GM21619 (cell line): ENCODE results near the gene SGCD.

Experiments used
- ATAC-seq: cut with Tn5 transposase; IDR thresholded peaks from one replicate; pipeline ENCODE4 v1.9.1; 2021; ENCODE audit not compliant: unreplicated experiment

The SGCD gene

DNA sequence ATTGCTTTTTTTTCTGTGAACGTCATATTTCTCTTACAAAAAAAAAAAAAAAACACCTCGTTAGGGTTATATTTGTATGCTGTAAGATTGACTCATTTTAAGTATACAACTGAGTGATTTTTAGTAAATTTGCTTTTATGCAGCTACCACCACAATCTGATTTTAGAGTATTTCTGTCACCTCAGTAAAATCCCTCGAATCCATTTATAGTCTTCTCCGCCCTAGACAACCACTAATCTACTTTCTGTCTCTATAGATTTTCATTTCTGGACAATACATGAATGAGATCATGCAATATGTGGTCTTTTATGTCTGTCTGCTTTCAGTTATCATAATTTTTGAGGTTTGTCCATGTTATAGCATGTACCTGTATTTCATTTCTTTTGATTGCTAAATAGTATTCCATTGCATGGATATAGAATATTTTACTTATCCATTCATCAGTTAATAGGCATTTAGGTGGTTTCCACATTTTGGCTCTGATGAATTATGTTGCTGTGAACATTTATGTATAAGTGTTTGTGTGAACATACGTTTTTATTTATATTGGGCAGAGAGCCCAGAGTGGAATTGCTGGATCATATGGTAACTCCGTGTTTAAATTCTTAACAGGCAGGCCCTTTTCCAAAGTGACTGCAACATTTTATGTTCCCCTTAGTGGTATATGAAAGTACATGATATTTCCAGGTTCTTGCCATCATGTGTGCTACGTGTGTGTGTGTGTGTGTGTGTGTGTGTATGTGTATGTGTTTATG, 171.4 kb downstream of the SGCD start:
- no peak for ATAC-seq

DNA sequence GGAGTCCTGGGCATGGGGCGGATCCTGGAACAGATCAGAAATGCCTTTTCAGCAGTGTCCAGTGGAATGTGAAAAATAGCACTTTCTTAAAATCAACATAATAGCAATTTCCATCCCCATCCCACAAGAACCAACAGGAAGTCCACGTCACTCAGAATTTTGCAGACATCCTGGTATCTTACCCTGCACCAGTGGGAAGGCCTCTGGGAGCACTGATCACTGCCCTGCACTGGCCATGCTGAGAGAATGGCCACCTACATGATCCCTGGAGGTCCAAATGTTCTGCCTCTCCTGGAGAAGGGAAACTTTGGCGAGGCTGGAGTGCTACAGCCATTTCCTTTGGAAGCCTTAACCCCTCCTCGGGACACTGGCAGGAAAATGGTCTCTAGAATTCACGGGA, 173.8 kb downstream of the SGCD start:
- ATAC-seq = no peak

DNA sequence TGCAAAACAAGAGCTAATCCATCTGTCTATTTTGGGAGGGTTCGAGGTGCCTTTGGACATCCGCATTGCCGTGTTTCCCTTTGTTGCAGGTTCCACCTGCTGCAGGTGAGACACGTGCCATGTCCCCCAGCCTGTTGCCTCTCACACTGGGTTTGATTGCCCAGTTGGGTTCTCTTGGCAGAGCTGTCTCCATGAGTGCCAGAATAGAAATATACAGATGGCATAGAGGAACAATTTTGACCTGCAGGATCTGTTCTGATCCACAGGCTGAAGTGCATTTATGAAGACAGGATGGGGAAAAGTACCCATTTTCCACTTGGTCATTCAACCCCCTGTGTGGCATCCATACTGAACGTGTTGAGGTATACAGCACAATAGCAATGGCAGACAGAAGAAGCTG, 178.1 kb downstream of the SGCD start:
- ATAC-seq = no peak

DNA sequence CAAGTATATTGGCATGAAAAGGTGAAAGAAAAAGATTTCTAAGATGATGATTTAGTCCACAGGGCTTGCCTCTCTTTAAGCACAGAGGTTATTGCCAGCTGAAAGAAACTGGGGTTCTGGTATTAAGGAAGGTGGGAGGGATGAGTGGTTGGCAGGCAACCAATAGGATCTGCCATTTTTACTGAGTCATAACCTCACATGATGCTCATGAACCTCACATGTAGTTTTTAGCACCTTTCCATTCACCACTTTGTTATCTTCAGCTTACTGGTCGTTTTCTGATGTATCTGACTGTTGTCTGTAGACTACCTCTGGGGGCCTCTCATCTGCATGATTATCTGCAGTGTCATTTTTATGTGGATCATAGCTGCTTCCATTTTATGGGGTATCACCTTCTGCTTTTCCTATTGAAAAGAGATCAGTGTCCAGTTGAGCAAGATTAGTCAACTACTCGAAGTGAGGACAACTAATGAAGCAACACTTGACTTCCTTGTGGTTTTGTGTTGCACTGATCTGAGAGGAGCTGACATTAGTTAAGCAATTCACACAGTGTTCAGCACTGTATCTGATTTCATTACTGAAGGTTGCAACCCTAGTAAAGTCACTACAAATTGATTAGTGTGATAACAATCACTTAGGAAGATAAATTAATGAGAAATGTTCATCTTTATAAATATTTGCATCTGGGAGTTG, 186.3 kb downstream of the SGCD start:
- no peak for ATAC-seq

DNA sequence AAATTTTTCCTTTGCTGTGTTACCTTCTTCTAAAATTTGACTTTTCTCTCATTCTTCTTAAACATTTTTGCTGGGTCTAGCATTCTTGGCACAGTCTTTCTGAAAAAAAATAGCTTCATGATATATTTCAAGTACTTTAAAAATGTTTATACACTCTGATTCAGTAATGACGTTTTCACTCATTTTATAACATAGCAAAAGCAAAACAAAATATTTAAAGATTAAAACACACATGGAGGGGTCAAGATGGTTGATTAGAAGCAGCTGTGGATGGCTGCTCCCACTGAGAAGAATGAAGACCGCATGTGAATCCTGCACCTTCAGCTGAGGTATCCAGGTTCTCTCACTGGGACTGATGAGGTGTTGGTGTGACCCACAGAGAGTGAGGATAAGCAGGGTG, 188.2 kb downstream of the SGCD start:
- no peak for ATAC-seq

DNA sequence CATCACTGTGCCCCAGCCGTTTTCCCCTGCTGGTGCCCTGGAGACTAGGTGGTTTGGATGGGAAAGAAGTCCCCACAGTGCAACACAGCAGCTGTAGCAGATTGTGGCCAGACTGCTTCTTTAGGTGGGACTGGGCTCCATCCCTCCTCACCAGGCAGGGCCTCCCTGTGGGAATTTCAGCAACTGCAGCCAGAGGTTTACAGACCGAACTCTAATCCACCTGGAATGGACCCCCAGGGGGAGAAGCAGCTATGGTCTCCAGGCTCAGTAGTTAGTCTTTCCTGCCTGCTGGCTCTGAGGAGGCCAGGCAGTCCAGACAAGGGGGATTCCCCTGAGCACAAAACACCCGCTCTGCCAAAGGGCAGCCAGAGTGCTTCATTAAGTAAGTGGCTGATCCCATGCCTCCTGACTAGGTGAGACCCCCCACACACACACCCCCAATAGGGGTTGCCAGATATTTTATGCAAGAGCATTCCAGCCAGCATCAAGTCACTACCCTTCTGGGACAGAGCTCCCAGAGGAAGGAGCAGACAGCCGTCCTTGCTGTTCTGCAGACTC, 188.9 kb downstream of the SGCD start:
- no peak for ATAC-seq

DNA sequence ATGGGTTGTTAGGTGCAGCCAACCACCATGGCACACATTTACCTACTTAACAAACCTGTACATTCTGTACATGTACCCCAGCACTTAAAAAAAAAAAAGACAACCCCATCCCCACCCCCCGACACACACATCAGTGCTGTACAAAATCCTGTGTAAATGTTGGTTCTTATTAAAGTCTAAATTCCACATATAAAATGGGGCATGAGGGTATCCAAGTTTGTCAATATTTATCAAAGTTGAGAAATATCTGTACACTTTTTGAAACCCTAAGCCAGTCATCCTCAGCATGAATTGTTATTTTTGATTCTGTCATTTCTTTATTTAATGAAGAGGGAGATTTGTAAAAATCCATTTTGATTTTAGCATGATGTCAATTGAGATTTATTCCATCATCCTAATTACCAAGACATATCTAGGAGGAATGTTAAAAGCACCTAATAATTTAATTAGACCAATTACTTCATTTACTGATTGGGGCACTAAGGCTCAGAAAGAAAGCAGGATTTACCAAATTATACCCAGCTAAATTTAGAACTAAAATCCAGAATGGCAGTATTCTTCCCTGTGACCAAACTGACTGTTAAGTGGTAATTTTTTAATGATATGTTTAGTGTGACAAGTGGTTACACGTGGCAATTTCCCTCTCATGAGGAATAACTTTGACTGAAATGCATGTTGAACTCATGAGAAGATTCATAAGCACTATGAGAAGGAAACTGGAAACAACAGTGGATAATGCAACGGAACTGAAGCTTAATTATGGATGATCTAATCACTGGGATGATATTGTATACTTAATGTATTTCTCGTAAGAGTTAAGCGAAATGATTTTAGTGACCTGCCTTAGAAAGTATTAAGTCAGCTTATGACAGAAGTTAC, 195.9 kb downstream of the SGCD start:
- no peak for ATAC-seq

DNA sequence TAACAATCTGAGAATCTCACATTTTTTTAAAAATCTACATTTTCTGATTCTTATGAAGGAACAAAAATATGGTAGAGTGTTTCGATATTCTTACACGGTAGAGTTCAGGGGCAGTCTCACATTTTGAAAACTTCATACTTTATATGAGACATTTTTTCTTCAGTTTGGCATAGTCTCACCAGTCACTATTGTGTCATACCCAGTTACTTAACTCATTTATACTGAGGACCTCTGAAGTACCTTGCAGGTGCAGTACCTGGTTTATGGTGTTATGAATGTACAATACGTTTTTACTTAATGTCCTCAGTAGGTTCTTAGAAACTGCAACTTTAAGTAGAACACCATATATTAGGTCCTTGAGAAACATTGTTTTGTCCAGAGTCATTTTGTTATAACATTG, 196.6 kb downstream of the SGCD start:
- ATAC-seq = no peak

DNA sequence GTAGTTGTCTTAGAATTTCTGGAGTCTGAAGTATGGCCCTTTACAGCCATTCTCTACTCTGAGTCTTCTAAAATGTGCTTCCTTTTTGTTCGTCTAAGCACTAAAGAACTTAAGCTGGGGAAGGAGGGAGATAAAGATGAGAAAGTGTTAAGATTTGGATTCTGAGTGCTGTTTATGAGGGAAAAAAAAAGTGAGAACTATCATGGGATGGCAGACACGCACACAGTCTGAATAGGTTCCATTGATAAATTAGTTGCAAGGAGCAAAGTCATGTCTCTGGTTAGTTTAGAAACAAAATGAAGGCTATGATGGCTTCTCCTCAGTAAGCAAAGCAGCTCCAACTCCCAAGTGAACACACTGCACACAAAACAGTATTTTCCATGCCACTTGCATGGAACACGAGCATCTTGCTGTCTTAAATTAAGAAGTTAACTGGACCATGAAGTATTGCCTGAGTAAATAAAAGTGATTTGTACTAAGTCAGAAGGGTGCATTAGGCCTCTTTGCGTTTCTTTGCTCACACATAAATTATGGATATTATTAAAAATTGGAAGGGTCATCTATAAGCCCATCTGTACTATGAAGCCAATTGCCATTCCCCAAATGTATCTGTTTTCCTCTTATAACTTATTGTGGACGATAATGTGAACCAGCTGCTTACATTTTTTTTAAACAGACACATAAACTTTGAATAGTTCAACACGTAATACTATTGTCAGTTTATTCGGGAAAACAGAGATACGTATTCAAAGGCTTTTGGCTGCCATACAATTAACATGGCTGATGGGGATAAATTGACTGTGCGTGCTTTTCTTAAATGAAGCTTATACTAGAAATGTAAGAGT, 199.3 kb downstream of the SGCD start:
- no peak for ATAC-seq

DNA sequence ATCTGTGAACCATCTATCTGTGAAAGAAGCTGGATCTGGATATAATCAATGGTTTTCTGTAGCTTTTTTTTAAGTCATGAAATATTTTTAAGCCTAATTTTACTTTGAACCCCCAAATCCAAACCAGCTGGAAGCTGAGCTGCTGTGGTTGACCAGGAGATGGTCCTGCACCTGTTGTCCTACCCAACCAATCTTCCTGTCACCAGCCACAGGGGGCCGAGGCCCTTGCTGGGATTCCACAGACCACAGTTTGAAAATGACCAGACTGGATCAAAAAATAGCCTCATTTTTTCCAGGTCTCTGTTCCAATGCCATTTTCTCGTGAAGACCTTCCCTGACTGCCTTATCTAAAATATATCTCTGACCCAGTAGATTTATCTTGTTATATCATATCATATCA, 200.6 kb downstream of the SGCD start:
- ATAC-seq = no peak

DNA sequence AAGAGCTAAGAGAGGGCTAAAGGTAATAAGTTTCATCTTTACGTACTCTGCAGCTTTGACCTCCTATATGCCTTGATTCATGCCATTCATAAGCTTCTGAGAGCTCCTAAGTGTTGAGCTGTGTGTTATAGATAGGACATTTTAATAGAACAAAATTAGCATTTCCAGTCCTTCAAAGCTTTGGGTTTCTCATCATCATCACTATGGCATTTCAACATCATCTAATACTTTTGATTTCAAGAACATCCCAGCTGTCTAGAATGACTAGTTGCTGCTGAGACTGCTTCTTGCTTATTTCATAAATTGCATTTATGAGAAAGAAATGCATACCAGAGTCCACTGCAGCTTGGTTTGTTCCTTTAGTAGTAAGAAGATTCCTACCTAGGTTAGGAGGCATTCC, 201.7 kb downstream of the SGCD start:
- ATAC-seq = no peak

DNA sequence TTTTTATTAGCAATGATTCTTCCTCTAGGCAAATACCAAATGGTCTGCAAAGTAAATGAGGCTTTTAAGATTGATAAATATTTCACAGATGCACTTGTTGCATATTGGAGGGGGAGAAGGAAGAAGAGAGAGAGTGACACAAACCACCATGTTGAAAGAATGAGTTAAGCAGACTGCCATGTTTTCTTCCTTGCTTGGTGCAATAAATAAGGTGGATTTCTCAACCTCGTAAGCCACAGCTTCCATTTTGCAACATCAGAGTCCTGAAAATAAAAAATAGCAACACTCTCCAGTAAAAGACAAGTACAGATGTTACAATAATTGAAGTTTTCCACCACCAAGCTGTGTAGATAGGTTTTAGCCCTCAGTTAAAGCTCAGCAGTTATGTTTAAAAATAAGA, 202.9 kb downstream of the SGCD start:
- ATAC-seq = no peak

DNA sequence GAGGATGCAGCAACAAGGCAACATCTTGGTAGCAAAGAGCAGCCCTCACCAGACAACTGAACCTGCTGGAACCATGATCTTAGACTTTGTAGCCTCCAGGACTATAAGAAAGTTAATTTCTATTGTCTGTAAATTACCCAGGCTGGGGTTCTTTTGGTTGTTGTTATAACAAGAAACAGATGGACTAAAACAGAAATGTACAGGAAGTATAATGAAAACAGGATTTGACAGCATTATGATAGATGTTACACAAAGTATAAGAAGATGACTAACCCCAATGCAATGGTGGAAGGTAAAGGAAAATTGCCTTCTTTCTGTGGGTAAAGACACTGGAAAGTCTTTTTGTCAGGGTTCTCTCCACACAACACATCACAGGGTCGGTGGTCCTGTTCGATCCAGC, 204.2 kb downstream of the SGCD start:
- no peak for ATAC-seq

DNA sequence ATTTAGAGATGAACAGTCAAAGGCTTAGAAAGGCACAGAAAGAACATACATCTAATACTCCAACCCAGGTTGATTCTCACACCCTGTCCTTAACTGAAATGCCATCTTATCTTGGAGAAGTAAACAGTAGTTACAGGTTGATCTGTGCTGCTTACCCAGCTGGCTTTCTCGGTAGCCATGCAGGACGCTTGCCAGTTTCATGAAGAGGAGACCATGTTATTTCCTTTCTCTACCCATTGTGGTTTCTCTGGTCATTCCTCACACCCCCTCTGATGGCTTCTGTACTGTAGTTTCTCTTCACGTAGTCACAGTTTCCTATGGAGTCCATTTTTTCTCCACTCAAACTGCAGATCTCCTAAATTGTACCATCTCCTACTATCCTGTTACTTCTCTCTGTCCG, 206.0 kb downstream of the SGCD start:
- ATAC-seq = no peak

DNA sequence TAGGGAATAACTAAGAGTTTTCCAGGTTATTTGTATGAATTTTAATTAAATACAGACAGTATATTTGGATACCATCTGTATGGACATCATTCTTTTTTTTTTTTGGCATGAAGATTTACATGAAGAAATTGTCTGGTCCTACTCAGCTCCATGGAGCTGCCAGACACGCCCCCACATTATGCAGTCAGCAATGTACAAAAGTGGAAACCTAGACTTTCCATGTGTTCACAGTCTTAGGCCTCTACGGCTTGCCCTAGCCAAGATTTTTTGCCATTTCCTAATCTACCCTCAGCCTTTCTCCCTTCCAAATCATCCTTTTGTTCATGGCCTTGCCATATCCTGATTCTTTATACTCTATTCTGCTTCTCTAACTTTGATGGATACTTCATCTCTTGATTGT, 207.1 kb downstream of the SGCD start:
- ATAC-seq = no peak

DNA sequence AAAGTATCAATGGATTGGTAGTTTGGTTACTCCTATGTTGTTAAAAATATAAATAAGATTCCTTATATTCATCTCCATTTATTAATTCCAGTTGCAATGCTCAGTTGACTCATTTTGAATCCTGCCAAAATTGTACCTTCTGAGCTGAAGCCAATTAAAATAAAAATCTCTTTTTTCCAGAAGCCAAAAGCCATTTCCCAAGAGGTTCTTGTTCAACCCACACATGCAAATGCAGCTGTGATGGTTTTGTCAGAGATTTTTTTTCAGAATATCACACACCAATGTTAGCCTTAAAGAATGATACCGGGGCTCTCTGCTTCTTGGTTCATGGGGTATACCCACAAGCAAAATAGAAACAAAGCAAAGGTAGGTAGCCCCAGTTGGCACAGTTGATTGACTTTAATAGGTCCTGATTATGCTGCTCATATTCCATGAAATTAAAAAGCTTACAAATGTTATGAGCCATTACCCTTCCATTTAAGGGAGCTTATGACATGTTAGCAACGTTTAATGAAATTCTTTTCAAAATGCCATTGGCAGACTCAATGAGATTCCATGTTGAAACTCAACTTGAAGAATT, 208.0 kb downstream of the SGCD start:
- ATAC-seq = no peak

DNA sequence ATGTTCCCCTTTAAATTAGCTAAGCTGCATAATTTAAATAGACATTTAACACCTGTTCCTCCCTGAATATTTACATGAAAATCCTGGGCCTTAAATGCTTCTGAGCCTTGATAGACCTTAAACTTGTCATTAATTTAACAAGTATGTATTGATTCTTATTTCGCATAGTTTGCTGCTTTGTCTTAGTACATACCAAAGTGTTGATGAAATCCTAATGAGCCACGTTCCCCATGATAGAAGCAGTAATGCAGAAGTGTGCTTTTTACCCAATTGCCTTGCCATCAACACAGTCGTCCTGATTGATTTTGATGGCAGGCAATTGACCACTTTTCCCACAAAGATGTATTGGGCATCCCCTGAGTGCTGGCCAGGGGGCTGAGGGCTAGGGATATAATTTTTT, 213.5 kb downstream of the SGCD start:
- ATAC-seq = no peak

DNA sequence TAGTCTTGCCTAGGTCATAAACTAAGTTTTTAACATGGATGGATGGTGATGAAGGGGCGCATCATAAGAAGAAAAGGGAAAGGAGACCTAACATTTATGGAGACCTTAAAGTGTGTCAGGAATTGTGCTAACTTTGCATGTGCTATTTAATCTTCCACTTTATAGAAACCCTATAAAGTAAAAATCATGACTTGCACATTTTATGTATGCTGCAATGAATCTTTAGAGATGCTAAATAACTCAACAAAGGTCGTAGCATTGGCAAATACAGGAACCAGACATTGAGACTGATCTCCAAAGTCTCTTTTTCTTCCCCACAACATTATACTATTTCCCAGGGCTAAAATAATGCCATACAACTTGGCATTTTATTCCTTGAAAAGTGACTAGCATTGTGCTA, 214.6 kb downstream of the SGCD start:
- ATAC-seq = no peak

DNA sequence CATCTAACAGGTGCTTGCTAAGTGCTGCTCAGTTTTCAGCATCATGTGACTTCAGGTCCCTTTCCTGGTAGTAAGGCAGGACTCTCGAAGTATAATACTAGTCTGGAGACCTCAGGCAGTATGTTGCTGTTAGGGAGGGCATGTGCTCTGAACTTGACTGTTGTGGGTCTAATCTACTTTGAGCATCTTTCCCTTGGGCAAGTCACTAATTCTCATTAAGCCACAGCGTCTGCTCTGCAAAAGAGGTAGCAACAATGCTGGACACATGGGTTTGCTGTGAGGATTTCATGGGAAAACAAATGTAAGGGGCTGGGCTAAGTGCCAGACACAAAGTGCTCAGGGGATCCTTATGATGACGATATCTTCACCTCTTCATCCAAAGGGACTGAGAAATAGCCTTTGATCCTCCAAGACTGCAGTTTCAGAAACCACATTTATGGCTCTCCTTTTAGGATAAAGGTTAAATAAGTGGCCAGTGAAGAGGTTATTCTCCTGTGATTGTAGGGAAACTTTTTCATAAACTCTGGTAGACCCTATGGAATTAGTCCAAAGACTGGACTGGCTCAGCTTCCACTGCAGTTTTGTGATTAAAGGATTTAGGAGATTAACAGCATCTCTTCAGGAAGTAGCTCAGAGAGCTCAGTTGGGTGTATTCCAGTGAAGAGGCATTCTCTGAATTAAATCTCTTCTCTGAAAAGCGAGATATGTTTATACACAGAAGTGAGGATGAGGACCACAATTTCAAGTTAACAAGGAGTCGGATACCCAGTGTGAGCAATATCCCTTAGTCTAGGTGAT, 216.6 kb downstream of the SGCD start:
- ATAC-seq = no peak
